Ovary (tissue), 3 donors: Measurements from ENCODE around the gene DUOXA2.

ENCODE experiments used
- CTCF ChIP-seq, 3 donors: fragments of 450-650 bp in 2 of 3; fragments of 200-600 bp in 1 of 3; IDR thresholded peaks; one replicate each; pipeline versions ENCODE4 v1.5.1 to v1.8.0; 2016 to 2022; ENCODE audit warnings: antibody characterized with exemption in 3 of 3, mild to moderate bottlenecking in 1 of 3
- POLR2A ChIP-seq: fragments of 450-650 bp; IDR thresholded peaks from one replicate; pipeline ENCODE4 v1.6.1; 2017; ENCODE audit warnings: antibody characterized with exemption, mild to moderate bottlenecking, moderate library complexity
- donor health status: DM: no; HTN: no; CAD: no.

- TF ChIP-seq POLR2A (no peak), CTCF (IDR thresholded peaks at IDR 0.05) (no peak)
These were observed 16.7 kb upstream of the DUOXA2 start for GRCh38 chr15:45097466-45097865.
